DMS53 (cell line): ENCODE measurements around the gene PPP1R15B.
"Not testable (repeated sequence)": the region's sequence is repeated elsewhere in the genome, so short reads cannot be mapped to it uniquely, and the experiment has no call there.

Experiments
- DNase-seq: peaks from one replicate; lab custom pipeline; 2025; lab: John Stamatoyannopoulos, UW

Gene PPP1R15B

GRCh38 chr1:204443871-204444581 lies 32.4 kb upstream of the PPP1R15B start:
- no peak for DNase-seq

GRCh38 chr1:204443260-204443619 lies 31.6 kb upstream of the PPP1R15B start:
- no peak for DNase-seq

- no peak for DNase-seq
Observed at GRCh38 chr1:204442376-204443259, 31.0 kb upstream of the PPP1R15B start.

DNA sequence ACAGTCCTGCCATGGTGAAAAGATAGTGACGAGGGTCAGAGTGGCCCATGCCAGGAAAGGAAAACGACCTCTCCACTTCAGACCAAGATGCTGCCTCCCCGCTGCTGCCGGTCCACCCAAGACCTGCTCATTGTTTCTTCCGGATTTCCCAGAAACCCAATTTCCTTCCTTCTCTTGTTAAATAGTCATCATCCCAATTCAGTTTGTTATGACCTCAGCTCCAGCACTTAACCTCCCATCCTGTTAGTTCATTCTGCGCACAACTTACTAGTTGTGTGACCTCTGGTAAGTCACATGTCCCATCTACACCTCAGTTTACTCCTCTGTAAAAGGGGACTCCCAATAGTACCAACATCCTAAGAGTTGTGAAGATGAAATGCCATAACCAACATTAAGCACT lies 29.9 kb upstream of the PPP1R15B start:
- DNase-seq, result no peak

- no peak for DNase-seq
Observed at GRCh38 chr1:204439621-204440375, 28.2 kb upstream of the PPP1R15B start.

DNA sequence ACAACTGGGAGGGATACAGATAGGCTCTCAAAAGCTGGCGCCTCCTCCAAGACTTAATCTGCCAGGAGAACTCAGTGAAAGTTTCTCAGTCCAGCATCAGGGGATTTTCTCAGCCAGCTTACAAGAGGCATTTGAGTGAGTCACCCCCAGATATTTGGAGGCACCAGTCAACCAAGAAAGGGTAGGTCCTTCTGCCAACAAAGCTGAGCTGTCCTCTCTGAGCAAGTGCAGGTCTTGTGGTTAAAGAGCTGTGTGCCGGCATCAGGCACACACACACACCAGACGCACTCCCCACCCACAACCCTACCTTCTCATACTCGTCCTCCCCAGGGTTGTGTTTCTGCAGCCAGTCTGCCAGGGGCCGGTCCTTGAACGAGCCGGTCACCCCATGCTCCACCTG lies 27.0 kb upstream of the PPP1R15B start:
- DNase-seq, result no peak

DNA sequence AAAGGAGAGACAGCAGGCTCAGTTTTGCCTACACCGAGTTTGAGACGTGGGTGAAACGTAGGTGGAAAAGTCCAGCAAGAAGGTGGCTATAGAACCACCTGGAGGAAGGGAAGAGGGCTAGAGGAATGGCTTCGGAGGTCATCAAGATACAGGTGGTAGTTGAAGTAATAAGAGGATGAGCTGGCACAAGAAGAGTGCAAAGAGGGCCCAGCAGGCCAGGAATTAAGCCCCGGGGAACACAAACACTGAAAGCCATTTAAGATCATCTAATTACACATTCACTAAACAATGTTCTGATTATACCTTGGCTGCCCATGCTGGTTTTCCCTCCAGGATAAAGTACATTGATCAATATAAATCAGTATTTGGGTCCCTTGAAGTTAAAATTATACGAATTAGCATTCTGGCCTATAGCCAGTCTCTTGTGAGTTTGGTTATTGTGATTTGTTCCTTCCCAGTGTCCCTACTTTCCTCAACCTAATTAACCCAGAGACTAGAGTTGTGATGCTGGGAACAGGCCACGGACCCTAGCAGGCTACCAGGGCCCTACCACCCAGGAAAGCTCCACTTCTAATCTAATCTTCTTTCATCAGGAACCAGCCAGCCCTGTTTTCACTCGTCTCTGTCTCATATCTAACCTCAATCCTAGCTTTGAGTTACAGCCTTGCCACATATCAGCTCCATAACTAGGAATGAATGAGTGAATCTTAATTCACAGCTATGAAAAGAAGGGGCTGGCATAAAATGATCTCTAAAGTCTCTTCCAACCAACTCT lies 26.4 kb upstream of the PPP1R15B start:
- no peak for DNase-seq

DNA sequence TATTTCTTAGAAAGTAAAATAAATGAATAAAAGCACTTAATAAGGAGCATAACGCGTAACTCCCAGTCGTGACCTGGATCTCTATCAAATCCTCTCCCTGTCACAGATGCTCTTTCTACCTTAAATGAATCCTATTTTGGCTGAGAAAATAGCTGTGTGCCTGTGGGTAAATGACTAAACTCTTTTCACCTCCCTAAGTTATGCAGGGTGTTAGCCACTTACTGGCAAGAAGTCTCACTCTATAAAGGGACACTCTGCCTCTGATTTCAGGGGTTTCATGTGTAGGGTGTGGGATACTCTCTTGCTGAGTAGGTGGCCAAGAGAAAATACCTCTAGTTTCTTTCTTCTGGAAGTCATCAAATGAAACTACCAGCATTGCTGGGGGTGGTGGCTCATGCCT lies 24.3 kb upstream of the PPP1R15B start:
- no peak for DNase-seq

DNA sequence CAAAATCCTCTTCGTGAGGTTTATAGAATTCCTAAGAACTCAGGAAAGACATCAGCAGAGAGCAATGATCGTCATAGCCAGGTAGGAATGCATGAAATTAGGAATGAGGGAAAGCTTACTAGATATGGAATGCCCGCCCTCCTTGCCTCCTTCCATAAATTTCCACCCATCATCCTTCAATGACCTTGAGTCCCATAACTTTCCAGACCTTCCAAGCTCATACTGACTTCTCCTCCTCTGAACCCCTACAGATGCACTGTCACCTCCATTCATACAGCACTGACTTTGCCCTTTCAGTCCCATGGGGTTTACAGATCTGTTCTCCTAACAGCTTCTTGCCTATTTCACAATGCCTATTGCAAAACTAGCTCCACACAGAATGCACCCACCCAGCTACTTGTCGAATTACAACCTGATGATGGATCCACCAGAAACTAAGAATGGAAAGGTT lies 23.8 kb upstream of the PPP1R15B start:
- DNase-seq, result no peak

DNA sequence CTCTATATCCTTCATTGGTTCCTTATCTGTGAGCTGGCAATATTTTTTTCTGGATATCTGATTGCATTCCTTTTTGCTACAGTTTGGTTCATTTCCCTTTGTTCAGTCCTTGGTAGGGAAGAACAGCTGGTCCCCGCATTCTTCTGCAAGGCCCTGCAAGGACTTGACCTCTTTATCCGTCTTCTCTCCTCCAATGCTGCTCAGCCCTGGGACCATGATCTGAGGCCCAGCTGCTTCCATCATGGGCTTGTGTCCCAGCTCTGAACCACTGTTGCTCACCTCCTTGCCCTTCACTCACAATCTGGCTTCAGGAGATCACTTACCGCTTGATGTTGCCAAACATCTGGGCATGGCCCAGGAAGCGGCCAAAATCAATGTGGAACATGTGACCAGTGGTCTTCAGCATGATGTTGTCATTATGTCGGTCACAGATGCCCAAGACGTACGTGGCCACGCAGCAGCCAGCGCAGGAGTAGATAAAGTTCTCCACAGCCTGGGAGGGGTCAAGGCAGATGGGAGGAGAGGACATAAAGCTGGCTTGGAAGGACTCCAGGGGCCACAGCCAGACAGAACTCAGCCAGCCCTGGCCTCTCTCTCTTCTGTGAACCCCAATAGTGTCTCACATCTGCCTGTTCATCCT lies 22.6 kb upstream of the PPP1R15B start:
- DNase-seq, result no peak

GRCh38 chr1:204432708-204433107 lies 21.1 kb upstream of the PPP1R15B start:
- DNase-seq, result no peak

DNA sequence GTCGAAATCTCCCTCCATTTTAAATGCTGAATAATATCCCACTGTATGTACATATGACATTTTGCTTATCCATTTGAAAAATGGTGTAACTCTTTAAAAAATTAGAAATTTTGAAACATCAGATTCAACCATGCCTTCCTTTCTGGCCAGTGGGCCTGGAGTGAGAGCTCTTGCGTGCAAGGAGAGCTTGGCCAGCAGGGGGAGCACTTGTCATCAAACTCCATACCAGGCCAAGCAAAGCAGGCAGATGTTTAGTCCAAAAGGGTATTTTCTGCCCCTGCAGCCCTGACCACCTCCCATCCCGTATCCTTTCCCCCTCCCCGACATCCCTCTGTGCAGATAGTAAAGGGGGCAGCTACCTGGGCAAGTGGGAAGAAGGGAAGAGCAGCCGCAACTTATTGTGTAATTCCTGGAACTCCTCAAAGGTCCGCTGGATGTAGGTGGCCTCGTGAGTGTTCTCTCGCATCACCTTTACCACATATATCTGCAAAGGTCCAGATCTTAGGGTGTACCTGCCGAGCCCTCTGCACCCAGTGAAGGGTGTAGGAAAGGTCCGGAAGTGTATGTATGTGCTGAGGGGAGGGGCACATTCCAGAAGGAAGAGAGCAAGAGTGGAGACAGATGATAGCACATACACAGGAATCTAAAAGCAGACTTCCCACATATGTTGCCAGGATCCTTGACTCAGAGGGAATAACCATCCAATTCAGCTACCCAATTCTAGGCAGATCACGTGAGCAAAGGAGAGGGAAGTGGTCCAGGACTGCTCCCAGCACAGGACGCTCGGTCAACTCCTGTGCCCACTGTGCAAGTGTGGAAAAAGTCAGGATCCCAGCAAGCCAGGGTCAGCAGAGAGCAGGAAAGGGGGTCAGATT lies 19.9 kb upstream of the PPP1R15B start:
- DNase-seq, result peak; percentile 89

- no peak for DNase-seq
Observed at GRCh38 chr1:204429746-204430145, 18.1 kb upstream of the PPP1R15B start.

DNA sequence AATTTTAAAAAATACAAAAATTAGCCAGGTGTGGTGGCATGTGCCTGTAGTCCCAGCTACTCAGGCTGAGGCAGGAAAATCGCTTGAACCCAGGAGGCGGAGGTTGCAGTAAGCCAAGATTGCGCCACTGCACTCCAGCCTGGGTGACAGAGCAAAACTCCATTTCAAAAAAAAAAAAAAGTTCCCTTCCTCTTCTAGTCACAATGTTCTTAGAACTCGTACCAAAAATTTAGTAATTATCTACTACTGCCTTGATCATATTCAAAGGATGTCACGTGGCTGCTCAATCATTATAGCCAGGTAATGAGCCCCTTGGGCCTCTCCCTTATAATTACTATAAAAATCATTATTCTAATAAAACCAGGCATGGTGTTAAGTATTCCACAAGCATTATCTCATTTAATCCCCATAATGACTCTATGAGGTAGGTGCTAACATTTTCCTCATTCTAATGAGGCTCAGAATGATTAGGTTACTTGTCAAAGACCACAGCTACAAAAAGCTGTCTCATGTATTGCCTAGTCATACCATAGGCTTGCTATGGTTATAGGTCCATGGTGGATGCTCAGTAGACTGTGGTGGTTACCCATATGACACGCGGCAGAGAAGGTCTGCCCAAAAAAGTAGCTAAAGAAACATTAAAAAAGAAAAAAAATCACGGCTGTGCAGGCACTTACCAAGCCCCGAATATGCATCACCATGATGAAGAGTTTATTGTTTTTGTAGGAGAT lies 15.5 kb upstream of the PPP1R15B start:
- DNase-seq, result no peak

- no peak for DNase-seq
Observed at GRCh38 chr1:204426474-204426873, 14.9 kb upstream of the PPP1R15B start.

DNA sequence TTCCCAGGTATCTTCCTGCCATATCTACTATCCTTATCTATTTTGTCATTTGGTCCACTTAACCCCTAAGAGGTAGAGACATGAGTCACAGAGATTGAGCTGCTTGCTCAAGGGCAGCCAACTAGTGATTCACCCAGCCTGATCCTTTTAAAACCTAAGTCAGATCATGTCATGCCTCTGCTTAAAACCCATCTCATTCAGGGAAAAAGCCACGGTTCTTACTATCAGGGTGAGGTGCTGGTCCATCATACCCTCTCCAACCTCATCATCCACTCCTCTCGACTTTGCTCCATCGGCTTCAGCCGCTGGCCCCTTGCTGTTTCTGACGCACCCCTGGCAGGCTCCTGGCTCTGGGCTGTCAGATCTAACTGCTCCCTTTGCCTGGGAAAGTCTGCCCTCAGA lies 14.4 kb upstream of the PPP1R15B start:
- DNase-seq, result peak; percentile 49

- no peak for DNase-seq
Observed at GRCh38 chr1:204424621-204425020, 13.0 kb upstream of the PPP1R15B start.

DNA sequence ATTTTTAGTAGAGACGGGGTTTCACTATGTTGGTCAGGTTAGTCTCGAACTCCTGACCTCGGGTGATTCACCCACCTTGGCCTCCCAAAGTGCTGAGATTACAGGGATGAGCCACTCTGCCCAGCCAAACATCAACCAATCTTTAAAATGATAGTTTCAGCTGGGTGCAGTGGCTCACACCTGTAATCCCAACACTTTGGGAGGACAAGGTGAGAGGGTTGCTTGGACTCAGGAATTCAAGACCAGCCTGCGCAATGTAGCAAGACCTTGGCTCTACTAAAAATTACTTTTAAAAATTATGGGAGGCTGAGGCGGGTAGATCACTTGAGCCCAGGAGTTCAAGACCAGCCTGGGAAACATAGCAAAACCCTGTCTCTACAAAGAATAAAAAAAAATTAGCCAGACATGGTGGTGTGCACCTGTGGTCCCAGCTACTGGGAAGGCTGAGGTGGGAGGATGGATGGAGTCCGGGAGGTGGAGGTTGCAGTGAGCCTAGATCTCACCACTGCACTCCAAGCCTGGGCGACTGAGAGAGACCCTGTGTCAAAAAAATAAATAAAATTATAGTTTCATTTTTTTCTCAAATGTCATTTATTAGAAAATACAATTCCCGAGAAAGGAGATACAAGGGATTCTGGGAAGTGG lies 10.6 kb upstream of the PPP1R15B start:
- not testable (repeated sequence) for DNase-seq

GRCh38 chr1:204421441-204421840 lies 9.8 kb upstream of the PPP1R15B start:
- DNase-seq, result no peak
